Measurements from ENCODE around the gene PIK3R2. TPM values are rescaled to one million over a fixed set of nuclear protein-coding genes. Genes with fewer than 3 reads are reported as not detected.

The PIK3R2 gene
- total RNA-seq, 1 donor, result 36.7 TPM

DNA sequence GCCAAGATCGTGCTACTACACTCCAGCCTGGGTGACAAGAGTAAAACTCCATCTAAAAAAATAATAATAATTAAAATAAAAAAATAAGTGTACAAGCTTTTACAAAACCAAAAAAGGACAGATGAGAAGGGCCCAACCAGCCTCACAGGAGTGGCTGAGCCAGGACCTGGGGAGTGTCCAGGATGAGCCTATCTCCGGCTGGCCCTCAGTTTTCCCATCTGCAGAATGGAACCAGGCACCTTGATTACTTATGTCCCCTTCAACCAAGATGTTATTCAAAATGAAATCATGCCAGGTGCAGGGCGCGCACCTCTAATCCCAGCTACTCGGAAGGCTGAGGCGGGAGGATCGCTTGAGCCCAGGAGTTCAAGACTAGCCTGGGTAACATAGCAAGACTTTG, 11.1 kb downstream of the PIK3R2 start:
- TF ChIP-seq, protein P1, sequence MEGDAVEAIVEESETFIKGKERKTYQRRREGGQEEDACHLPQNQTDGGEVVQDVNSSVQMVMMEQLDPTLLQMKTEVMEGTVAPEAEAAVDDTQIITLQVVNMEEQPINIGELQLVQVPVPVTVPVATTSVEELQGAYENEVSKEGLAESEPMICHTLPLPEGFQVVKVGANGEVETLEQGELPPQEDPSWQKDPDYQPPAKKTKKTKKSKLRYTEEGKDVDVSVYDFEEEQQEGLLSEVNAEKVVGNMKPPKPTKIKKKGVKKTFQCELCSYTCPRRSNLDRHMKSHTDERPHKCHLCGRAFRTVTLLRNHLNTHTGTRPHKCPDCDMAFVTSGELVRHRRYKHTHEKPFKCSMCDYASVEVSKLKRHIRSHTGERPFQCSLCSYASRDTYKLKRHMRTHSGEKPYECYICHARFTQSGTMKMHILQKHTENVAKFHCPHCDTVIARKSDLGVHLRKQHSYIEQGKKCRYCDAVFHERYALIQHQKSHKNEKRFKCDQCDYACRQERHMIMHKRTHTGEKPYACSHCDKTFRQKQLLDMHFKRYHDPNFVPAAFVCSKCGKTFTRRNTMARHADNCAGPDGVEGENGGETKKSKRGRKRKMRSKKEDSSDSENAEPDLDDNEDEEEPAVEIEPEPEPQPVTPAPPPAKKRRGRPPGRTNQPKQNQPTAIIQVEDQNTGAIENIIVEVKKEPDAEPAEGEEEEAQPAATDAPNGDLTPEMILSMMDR (IDR thresholded peaks at IDR 0.05; ENCODE audit: insufficient read depth, low read length), result no peak
- no peak overlapping the region for H3K4me3 ChIP-seq (ENCODE audit: low read depth, low read length)
- no peak for DNase-seq (ENCODE audit: low read depth)

DNA sequence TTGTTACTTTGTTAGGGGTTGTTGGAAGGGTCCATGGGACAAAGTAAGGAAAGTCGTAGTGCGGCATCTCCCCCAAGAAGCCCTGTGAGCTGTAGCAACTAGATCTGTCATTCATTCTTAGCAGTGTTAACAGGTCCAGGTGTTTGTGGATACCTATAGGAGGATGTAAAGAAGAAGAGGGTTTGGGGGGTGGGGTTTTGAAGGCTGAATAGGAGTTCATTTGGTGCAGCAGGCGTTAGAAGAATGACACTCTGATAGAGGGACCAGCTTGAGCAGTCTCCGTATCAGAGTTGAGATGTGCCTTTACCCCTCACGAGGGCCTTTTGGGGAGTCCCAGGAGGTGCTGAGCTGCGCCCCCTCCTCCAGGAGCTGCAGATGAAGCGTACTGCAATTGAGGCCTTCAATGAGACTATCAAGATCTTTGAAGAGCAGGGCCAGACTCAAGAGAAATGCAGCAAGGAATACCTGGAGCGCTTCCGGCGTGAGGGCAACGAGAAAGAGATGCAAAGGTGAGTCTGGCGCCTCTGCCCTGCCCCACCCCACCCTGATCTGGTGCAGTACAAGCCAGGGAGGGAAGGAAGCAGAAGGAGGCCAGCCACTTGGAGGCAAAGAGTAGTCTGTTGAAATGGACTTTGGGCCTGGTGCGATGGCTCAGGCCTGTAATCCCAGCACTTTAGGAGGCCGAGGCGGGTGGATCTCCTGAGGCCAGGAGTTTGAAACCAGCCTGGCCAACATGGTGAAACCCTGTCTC, 13.0 kb downstream of the PIK3R2 start:
- TF ChIP-seq, protein P1 (IDR thresholded peaks at IDR 0.05; ENCODE audit: insufficient read depth, low read length), result no peak
- no peak for DNase-seq (ENCODE audit: low read depth)
- H3K4me3 ChIP-seq (ENCODE audit: low read depth, low read length), result no peak overlapping the region

DNA sequence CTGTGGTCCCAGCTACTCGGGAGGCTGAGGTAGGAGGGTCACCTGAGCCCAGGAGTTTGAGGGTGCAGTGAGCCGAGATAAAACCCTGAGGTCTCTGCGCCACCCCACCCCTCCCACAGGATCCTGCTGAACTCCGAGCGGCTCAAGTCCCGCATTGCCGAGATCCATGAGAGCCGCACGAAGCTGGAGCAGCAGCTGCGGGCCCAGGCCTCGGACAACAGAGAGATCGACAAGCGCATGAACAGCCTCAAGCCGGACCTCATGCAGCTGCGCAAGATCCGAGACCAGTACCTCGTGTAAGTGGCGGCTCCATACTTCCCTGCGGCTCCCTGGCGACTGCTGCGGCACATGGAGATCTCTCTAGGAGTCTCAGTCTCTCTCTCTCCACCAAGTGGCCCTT, 14.0 kb downstream of the PIK3R2 start:
- no peak for DNase-seq (ENCODE audit: low read depth)
- no peak overlapping the region for H3K4me3 ChIP-seq (ENCODE audit: low read depth, low read length)
- TF ChIP-seq, protein P1 (IDR thresholded peaks at IDR 0.05; ENCODE audit: insufficient read depth, low read length), result no peak

DNA sequence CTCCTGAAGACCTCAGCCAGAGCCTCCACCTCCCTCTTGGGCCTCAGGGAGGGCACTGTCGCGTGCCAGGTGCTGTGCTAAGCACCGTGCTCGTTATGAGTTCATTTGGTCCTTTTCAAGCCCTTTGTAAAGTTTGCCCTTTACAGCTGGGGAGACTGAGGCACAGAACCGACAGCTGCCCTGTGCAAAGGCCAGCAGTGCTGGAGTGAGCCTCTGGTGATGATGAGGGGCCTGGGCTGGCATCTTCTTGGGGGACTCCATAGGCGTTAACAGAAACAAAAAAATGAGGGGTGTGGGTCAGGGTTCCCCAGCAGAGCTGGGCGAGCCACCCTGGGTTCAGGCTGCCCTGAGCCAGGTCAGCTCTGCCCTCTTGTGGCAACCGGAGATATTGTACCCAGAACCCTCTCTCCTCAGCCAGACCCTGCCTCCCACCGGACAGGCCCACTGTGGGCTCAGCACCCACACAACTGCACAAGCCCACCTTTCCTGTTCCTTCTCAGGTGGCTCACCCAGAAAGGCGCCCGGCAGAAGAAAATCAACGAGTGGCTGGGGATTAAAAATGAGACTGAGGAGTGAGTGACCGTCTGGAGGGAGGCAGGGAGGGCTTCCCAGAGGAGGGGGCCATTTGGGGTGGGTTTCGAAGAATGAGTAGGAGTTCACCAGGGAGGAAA, 15.1 kb downstream of the PIK3R2 start:
- no peak overlapping the region for H3K4me3 ChIP-seq (ENCODE audit: low read depth, low read length)
- TF ChIP-seq, protein P1 (IDR thresholded peaks at IDR 0.05; ENCODE audit: insufficient read depth, low read length), result peak; percentile 71
- DNase-seq (ENCODE audit: low read depth), result peak; percentile 36

DNA sequence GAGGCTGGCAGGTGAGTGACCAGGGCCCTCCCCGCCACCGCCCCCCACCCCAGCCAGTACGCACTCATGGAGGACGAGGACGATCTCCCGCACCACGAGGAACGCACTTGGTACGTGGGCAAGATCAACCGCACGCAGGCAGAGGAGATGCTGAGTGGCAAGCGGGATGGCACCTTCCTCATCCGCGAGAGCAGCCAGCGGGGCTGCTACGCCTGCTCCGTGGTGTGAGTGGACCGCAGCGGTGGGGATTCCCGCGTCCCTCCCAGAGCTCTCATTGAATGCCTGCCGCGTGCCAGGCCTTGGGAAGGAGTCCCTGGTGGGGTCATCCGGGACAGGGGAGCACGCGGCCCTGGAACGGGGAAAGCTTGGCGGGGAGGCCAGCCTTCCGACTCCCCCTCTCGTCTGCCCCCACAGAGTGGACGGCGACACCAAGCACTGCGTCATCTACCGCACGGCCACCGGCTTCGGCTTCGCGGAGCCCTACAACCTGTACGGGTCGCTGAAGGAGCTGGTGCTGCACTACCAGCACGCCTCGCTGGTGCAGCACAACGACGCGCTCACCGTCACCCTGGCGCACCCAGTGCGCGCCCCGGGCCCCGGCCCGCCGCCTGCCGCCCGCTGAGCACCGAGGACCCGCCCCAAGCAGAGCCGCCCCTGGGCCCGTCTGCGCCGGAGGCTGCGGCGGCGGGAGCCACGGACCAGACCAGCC, 15.9 kb downstream of the PIK3R2 start:
- TF ChIP-seq, protein P1 (IDR thresholded peaks at IDR 0.05; ENCODE audit: insufficient read depth, low read length), result no peak
- no peak for DNase-seq (ENCODE audit: low read depth)
- no peak overlapping the region for H3K4me3 ChIP-seq (ENCODE audit: low read depth, low read length)

DNA sequence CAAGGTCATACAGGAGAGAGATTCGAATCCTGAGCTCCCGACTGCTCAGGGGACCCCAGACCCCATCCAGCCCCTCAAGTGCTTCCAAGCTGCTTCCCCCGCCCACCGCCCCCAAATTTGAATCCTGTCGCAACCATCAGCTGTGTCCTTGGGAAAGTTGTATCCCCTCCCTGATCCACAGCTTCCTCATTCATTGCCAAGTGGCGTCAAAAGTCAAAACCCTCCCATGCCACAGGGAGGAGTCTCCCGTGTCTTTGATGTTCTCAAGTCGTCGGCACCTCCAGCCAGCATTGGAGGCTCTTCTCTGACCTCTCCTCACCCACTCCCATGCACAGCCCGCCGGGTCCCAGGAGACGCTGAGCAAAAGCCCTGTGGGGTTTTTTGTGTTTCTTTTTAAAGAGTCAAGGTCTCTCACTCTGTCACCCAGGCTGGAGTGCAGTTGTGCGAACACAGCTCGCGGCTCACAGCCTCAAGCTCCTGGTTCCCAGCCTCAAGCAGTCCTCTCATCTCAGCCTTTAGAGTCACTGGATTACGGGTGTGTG, 17.8 kb downstream of the PIK3R2 start:
- no peak for DNase-seq (ENCODE audit: low read depth)
- TF ChIP-seq, protein P1 (IDR thresholded peaks at IDR 0.05; ENCODE audit: insufficient read depth, low read length), result no peak
- H3K4me3 ChIP-seq (ENCODE audit: low read depth, low read length), result no peak overlapping the region
